ENCODE data around the gene EXOC4. TPM values are rescaled to one million over a fixed set of nuclear protein-coding genes. Genes with fewer than 3 reads are reported as not detected.

EXOC4 gene
- total RNA-seq, 1 donor from 2014 or later = 84.0 TPM

DNA sequence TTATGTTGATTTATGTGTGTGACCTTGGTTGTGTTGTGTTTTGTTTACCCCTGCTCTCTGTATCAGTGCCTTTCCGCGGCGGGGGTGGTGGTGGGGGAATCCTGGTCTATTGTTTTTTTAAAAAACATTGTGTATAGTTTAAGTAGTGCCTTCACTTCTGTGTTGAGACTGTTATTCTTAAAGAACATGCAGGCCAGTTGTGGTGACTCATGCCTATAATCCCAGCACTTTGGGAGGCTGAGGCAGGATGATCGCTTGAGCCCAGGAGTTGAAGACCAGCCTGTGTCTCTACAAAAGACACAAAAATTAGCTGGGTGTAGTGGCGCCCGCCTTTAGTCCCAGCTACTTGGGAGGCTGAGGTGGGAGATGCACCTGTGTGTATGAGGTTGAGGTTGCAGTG, 445.2 kb downstream of the EXOC4 start:
- Histone ChIP-seq H3K36me3 (ENCODE audit: control insufficient read depth, insufficient read depth, low read length) (no peaks in the 10 kb centered on the region), H3K27me3 (ENCODE audit: control insufficient read depth, insufficient read depth, low read length) (no peaks in the 10 kb centered on the region), H3K4me3 (ENCODE audit: low read depth, low read length) (no peak overlapping the region)
- FAIRE-seq = no peak
- TF ChIP-seq, protein P1, sequence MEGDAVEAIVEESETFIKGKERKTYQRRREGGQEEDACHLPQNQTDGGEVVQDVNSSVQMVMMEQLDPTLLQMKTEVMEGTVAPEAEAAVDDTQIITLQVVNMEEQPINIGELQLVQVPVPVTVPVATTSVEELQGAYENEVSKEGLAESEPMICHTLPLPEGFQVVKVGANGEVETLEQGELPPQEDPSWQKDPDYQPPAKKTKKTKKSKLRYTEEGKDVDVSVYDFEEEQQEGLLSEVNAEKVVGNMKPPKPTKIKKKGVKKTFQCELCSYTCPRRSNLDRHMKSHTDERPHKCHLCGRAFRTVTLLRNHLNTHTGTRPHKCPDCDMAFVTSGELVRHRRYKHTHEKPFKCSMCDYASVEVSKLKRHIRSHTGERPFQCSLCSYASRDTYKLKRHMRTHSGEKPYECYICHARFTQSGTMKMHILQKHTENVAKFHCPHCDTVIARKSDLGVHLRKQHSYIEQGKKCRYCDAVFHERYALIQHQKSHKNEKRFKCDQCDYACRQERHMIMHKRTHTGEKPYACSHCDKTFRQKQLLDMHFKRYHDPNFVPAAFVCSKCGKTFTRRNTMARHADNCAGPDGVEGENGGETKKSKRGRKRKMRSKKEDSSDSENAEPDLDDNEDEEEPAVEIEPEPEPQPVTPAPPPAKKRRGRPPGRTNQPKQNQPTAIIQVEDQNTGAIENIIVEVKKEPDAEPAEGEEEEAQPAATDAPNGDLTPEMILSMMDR (IDR thresholded peaks at IDR 0.05; ENCODE audit: insufficient read depth, low read length, severe bottlenecking) = no peak
- no peak for DNase-seq (ENCODE audit: low read depth)

DNA sequence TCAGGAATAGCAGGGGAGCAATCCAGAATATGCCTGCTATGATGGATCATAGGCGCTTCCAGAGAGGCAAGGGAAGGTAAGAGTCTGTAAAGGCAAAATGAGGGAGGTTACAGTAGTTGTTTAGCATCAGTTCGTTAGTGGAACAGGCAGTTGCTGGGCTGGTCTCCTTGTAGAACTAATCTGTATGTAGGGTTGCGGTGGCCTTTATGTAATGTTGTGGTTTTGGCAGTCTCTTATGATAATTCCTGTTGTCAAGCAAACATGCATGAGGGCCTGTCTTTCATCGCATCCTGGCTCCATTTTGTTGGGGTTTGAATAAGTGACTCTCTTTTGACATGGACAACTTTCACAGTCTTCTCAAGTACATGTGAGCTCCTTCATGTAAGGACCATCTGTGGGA, 446.5 kb downstream of the EXOC4 start:
- TF ChIP-seq, protein P1 (IDR thresholded peaks at IDR 0.05; ENCODE audit: insufficient read depth, low read length, severe bottlenecking) = no peak
- H3K27me3 ChIP-seq (ENCODE audit: control insufficient read depth, insufficient read depth, low read length) = no peaks in the 10 kb centered on the region
- no peak overlapping the region for H3K4me3 ChIP-seq (ENCODE audit: low read depth, low read length)
- DNase-seq (ENCODE audit: low read depth) = no peak
- no peak for FAIRE-seq
- H3K36me3 ChIP-seq (ENCODE audit: control insufficient read depth, insufficient read depth, low read length) = no peaks in the 10 kb centered on the region

DNA sequence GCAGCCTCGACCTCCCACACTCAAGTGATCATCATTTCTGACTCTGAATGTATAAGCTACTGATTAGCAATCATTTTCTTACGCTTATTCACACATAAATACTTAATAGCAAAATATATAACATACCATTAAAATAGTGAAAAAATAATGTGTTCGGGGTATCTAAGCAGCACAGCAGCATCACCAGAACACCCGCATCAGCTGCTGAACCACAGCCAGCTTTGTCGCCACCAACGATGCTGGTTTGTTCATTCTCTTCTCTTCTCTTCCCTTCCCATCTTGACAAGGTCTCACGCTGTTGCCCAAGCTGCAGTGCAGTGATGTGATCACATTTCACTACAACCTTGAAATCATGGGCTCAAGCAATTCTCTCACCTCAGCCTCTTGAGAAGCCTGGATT, 449.2 kb downstream of the EXOC4 start:
- no peak overlapping the region for H3K4me3 ChIP-seq (ENCODE audit: low read depth, low read length)
- FAIRE-seq (no peak), DNase-seq (ENCODE audit: low read depth) (no peak)
- TF ChIP-seq, protein P1 (IDR thresholded peaks at IDR 0.05; ENCODE audit: insufficient read depth, low read length, severe bottlenecking) = no peak
- no peaks in the 10 kb centered on the region for H3K36me3 ChIP-seq (ENCODE audit: control insufficient read depth, insufficient read depth, low read length)
- no peaks in the 10 kb centered on the region for H3K27me3 ChIP-seq (ENCODE audit: control insufficient read depth, insufficient read depth, low read length)

DNA sequence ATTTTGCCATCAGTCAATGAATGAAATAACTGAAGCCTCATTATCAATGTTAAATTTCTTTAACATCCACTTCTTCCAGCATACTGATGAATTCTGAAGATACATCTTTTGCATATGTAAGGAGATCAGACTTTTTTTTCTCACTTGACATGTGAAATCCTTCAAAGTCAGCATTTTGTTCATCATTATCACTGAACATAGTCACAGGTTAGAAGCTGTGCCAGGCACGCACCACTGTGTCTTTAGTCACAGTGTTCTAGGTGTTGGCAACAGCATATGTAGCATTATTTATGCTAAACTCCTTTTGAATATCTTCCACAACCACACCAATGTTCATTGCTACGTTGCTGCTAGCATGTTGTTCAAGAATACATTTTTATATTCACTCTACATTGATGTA, 450.1 kb downstream of the EXOC4 start:
- no peaks in the 10 kb centered on the region for H3K27me3 ChIP-seq (ENCODE audit: control insufficient read depth, insufficient read depth, low read length)
- DNase-seq (ENCODE audit: low read depth) = no peak
- TF ChIP-seq, protein P1 (IDR thresholded peaks at IDR 0.05; ENCODE audit: insufficient read depth, low read length, severe bottlenecking) = no peak
- no peak for FAIRE-seq
- no peak overlapping the region for H3K4me3 ChIP-seq (ENCODE audit: low read depth, low read length)
- H3K36me3 ChIP-seq (ENCODE audit: control insufficient read depth, insufficient read depth, low read length) = no peaks in the 10 kb centered on the region

DNA sequence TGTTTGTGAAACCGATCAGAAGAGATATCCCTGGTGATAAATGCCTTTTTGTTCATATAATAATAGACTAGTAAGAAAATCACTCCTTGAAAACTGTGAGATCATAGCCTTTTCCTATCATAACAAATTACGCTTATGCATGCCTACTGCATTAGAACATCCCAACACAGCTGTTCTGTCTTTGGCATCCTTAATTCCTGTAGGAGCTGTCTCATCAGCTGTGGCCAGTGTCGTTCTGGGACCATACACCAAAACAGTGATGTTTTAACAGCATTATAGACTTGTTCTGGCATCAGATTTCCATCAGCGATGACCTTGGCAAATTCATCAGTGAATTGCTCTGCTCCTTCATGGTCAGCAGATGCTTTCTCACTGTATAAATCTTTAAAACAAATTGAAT, 450.7 kb downstream of the EXOC4 start:
- H3K36me3 ChIP-seq (ENCODE audit: control insufficient read depth, insufficient read depth, low read length) = no peaks in the 10 kb centered on the region
- DNase-seq (ENCODE audit: low read depth) (peak; percentile 24), FAIRE-seq (no peak)
- TF ChIP-seq, protein P1 (IDR thresholded peaks at IDR 0.05; ENCODE audit: insufficient read depth, low read length, severe bottlenecking) = no peak
- H3K4me3 ChIP-seq (ENCODE audit: low read depth, low read length) = no peak overlapping the region
- H3K27me3 ChIP-seq (ENCODE audit: control insufficient read depth, insufficient read depth, low read length) = no peaks in the 10 kb centered on the region

DNA sequence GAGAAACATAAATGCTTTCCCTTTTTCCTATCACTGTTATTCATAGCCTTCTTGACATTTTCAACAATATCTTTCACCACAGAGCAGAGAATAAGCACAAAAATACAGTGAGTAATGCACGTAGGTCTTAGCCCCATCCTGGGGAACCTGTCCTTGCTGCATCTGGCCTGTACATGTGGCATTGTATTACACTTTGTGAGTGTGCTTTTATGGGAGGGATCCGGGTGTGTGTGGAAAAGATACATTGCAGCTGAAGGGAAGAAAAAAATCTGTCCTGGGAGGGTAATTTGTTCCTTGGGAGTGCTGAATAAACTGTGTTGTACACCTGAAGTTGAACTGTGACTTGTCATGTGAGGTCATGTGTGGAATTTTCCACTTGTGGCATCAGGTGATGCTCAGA, 451.6 kb downstream of the EXOC4 start:
- Histone ChIP-seq H3K4me3 (ENCODE audit: low read depth, low read length) (no peak overlapping the region), H3K36me3 (ENCODE audit: control insufficient read depth, insufficient read depth, low read length) (no peaks in the 10 kb centered on the region), H3K27me3 (ENCODE audit: control insufficient read depth, insufficient read depth, low read length) (no peaks in the 10 kb centered on the region)
- DNase-seq (ENCODE audit: low read depth) (peak; percentile 37), FAIRE-seq (no peak)
- TF ChIP-seq, protein P1 (IDR thresholded peaks at IDR 0.05; ENCODE audit: insufficient read depth, low read length, severe bottlenecking) = no peak
